GM23338 (cell line): Measurements from ENCODE around the gene WDR91. TPM values are rescaled to one million over a fixed set of nuclear protein-coding genes. Genes with fewer than 3 reads are reported as not detected.

ENCODE experiments used
- ATAC-seq: fragments of 200-7000 bp; cut with Tn5 transposase; 3 replicates; pipeline ENCODE4 v1.9.1; 2020
- DNase-seq: peaks from one replicate; pipeline ENCODE4 v3.0.0-alpha.2; 2015; ENCODE audit warnings: low spot score
- H2AFZ ChIP-seq: fragments of 200-600 bp; sonication (generic); 2 replicates; pipeline ENCODE4 v1.8.0; 2016; ENCODE audit warnings: antibody characterized with exemption, mild to moderate bottlenecking, moderate library complexity
- H3F3A ChIP-seq: fragments of 200-600 bp; sonication (generic); replicated peaks from 2 replicates; pipeline ENCODE4 v1.8.0; 2017; ENCODE audit warnings: antibody characterized with exemption, mixed run types, low read depth
- H3K27ac ChIP-seq: fragments of 200-600 bp; sonication (generic); 2 replicates; pipeline ENCODE4 v1.6.1; 2016; ENCODE audit warnings: low read depth
- H3K27me3 ChIP-seq: fragments of 200-600 bp; sonication (generic); 2 replicates; pipeline ENCODE4 v1.8.0; 2016; ENCODE audit warnings: mild to moderate bottlenecking, mixed run types, moderate library complexity; ENCODE audit not compliant: insufficient read depth
- H3K36me3 ChIP-seq: fragments of 200-600 bp; sonication (generic); 2 replicates; pipeline ENCODE4 v1.8.0; 2016; ENCODE audit warnings: mild to moderate bottlenecking; ENCODE audit not compliant: insufficient read depth
- H3K4me1 ChIP-seq: fragments of 200-600 bp; sonication (generic); 2 replicates; pipeline ENCODE4 v1.8.0; 2016; ENCODE audit warnings: mild to moderate bottlenecking, moderate library complexity; ENCODE audit not compliant: insufficient read depth
- H3K4me2 ChIP-seq: fragments of 200-600 bp; sonication (generic); 2 replicates; pipeline ENCODE4 v1.7.1; 2017; ENCODE audit warnings: mixed run types
- H3K4me3 ChIP-seq: fragments of 200-600 bp; sonication (generic); 2 replicates; pipeline ENCODE4 v1.6.1; 2016; ENCODE audit warnings: mixed run types
- H3K79me2 ChIP-seq: fragments of 200-600 bp; sonication (generic); replicated peaks from 2 replicates; pipeline ENCODE4 v1.8.0; 2017; ENCODE audit warnings: mild to moderate bottlenecking; ENCODE audit not compliant: insufficient read depth
- H3K9me2 ChIP-seq: fragments of 200-600 bp; sonication (generic); 2 replicates; pipeline ENCODE4 v1.8.0; 2017; ENCODE audit not compliant: insufficient read depth
- H4K20me1 ChIP-seq: fragments of 200-600 bp; sonication (generic); replicated peaks from 2 replicates; pipeline ENCODE4 v1.8.0; 2017; ENCODE audit warnings: mild to moderate bottlenecking; ENCODE audit not compliant: insufficient read depth
- H3K27ac Mint-ChIP-seq: 2 replicates; pipeline ENCODE4 v1.8.0; 2020; ENCODE audit warnings: inconsistent platforms, mild to moderate bottlenecking, moderate library complexity, mixed read lengths
- H3K27me3 Mint-ChIP-seq: 3 replicates; pipeline ENCODE4 v1.8.0; 2022; ENCODE audit warnings: low read depth, mild to moderate bottlenecking, moderate library complexity, mixed read lengths, inconsistent platforms; ENCODE audit not compliant: insufficient read depth, poor library complexity
- H3K36me3 Mint-ChIP-seq: 3 replicates; pipeline ENCODE4 v1.8.0; 2021; ENCODE audit warnings: low read depth, mild to moderate bottlenecking, inconsistent platforms, moderate library complexity, mixed read lengths
- H3K4me1 Mint-ChIP-seq: 3 replicates; pipeline ENCODE4 v1.8.0; 2020; ENCODE audit warnings: mild to moderate bottlenecking, inconsistent platforms, mixed read lengths
- H3K4me3 Mint-ChIP-seq: 3 replicates; pipeline ENCODE4 v1.8.0; 2021; ENCODE audit warnings: moderate library complexity, mild to moderate bottlenecking, inconsistent platforms, mixed read lengths
- H3K9me3 Mint-ChIP-seq: 3 replicates; pipeline ENCODE4 v1.8.0; 2020; ENCODE audit warnings: moderate library complexity, mild to moderate bottlenecking, inconsistent platforms, mixed read lengths
- CTCF ChIP-seq, 2 experiments: fragments of 200-600 bp in 1 of 2; sonication (generic) in 1 of 2; conservative IDR thresholded peaks; 2 replicates each; pipeline versions ENCODE4 v1.5.1 to v1.6.1; 2016 to 2017; ENCODE audit warnings: antibody characterized with exemption in 2 of 2, low read depth in 2 of 2, mild to moderate bottlenecking in 2 of 2, moderate library complexity in 1 of 2
- ETS1 ChIP-seq: IDR thresholded peaks from 2 replicates; pipeline ENCODE4 v1.6.1; 2016; ENCODE audit warnings: antibody characterized with exemption
- EZH2 ChIP-seq: fragments of 200-600 bp; sonication (generic); IDR thresholded peaks from one replicate; pipeline ENCODE4 v1.8.0; 2017; ENCODE audit warnings: antibody characterized with exemption, mild to moderate bottlenecking, low read depth; ENCODE audit not compliant: unreplicated experiment
- EZH2phosphoT487 ChIP-seq: fragments of 200-600 bp; sonication (generic); IDR thresholded peaks from one replicate; pipeline ENCODE4 v1.8.1; 2018; ENCODE audit warnings: antibody characterized with exemption; ENCODE audit not compliant: unreplicated experiment
- NANOG ChIP-seq: IDR thresholded peaks from 2 replicates; pipeline ENCODE4 v1.6.1; 2016; ENCODE audit warnings: antibody characterized with exemption, borderline replicate concordance
- REST ChIP-seq: IDR thresholded peaks from one replicate; pipeline ENCODE4 v1.6.1; 2018; ENCODE audit warnings: antibody characterized with exemption; ENCODE audit not compliant: unreplicated experiment
- STAT1 ChIP-seq: IDR thresholded peaks from one replicate; pipeline ENCODE4 v1.6.1; 2016; ENCODE audit warnings: antibody characterized with exemption; ENCODE audit not compliant: unreplicated experiment
- ZNF114 ChIP-seq: fragments of 250-450 bp; sonication (Bioruptor Pico); IDR thresholded peaks from 2 replicates; pipeline ENCODE4 v1.5.0; 2020; ENCODE audit warnings: mild to moderate bottlenecking, moderate library complexity
- ZNF462 ChIP-seq: fragments of 250-450 bp; sonication (Bioruptor Pico); IDR thresholded peaks from 2 replicates; pipeline ENCODE4 v1.5.0; 2020; ENCODE audit warnings: mild to moderate bottlenecking, moderate library complexity
- polyA plus RNA-seq: library from polyadenylated mRNA; unstranded; fragments of >200 nt; fragmentation: Nextera tagmentation; extraction: Ambion mirVana; gene quantifications from 2 replicates; pipeline ENCODE4 v1.2.1, GENCODE V29; 2016
- total RNA-seq: library from RNA; depleted of rRNA; stranded (reverse); fragments of >200 nt; shearing (Covaris generic); gene quantifications from 2 replicates; pipeline ENCODE4 v1.2.3, GENCODE V29; 2014

Gene WDR91
- total and polyA plus RNA-seq, 2 experiments from 2014 or later = 5.8 to 32.6 TPM

- TF ChIP-seq REST (no peak), CTCF (conservative IDR thresholded peaks at IDR 0.05; ENCODE audit: low read depth in 2 of 2) (no peak), EZH2phosphoT487 (no peak), ZNF114 (CRISPR knock-in tag) (no peak), EZH2 (no peak), NANOG (no peak), STAT1 (no peak), ETS1 (no peak)
These were observed 51.0 kb downstream of the WDR91 start (continued) for GRCh38 chr7:135160098-135160857.

- peaks cover 16% of the 10 kb centered on the region; the same call in 1 of the 2 replicates for H3K36me3 ChIP-seq
- no peaks in the 10 kb centered on the region for H3F3A ChIP-seq
- H3K4me3 ChIP-seq = no peak overlapping the region
- H3K79me2 ChIP-seq = no peaks in the 10 kb centered on the region
- H3K4me2 ChIP-seq = no peak overlapping the region
- Mint-ChIP-seq H3K4me1 (peaks cover 20% of the 10 kb centered on the region), H3K27me3 (peaks cover 5% of the 10 kb centered on the region), H3K36me3 (peaks cover 90% of the 10 kb centered on the region), H3K4me3 (no peak overlapping the region), H3K27ac (no peak overlapping the region), H3K9me3 (peaks cover 85% of the 10 kb centered on the region)
- H2AFZ ChIP-seq = no peak overlapping the region
- H3K27ac ChIP-seq = no peak overlapping the region
- peaks cover 4% of the 10 kb centered on the region for H3K9me2 ChIP-seq
- H3K27me3 ChIP-seq = no peaks in the 10 kb centered on the region
- no peak for ATAC-seq
- H4K20me1 ChIP-seq = no peaks in the 10 kb centered on the region
- H3K4me1 ChIP-seq = peaks cover 23% of the 10 kb centered on the region
- DNase-seq = no peak
- TF ChIP-seq NANOG = no peak
- TF ChIP-seq ZNF462 (CRISPR knock-in tag) = no peak
These were observed 51.8 kb downstream of the WDR91 start for GRCh38 chr7:135159359-135160085.
